Mesothelial cell of epicardium (in vitro differentiated cells): ENCODE results near the gene EIF4E1B. TPM values are rescaled to one million over a fixed set of nuclear protein-coding genes. Genes with fewer than 3 reads are reported as not detected.

Experiments used
- DNase-seq, 2 experiments: peaks; one replicate each; pipeline ENCODE4 v3.0.0; 2021; ENCODE audit warnings: low spot score in 2 of 2; ENCODE audit not compliant: unreplicated experiment in 2 of 2
- H3K27ac Mint-ChIP-seq: 2 replicates; pipeline ENCODE4 v1.8.0; 2021; ENCODE audit warnings: mixed read lengths
- H3K27me3 Mint-ChIP-seq: 2 replicates; pipeline ENCODE4 v1.8.0; 2021; ENCODE audit warnings: low read depth, mixed read lengths
- H3K36me3 Mint-ChIP-seq: 2 replicates; pipeline ENCODE4 v1.8.0; 2021; ENCODE audit warnings: mixed read lengths
- H3K4me1 Mint-ChIP-seq: 2 replicates; pipeline ENCODE4 v1.8.0; 2021; ENCODE audit warnings: mixed read lengths
- H3K4me3 Mint-ChIP-seq: 2 replicates; pipeline ENCODE4 v1.8.0; 2021; ENCODE audit warnings: mild to moderate bottlenecking, moderate library complexity, mixed read lengths
- H3K9me3 Mint-ChIP-seq: 2 replicates; pipeline ENCODE4 v1.8.0; 2021; ENCODE audit warnings: mixed read lengths
- CTCF ChIP-seq: fragments of 200-600 bp; sonication (generic); IDR thresholded peaks from one replicate; pipeline ENCODE4 v1.5.0; 2021; ENCODE audit warnings: antibody characterized with exemption; ENCODE audit not compliant: unreplicated experiment
- total RNA-seq: library from RNA; stranded (reverse); gene quantifications from 3 replicates; pipeline ENCODE4 v1.2.1, GENCODE V29; 2021

Gene EIF4E1B
- total RNA-seq, 1 donor from 2014 or later = not detected

- Mint-ChIP-seq H3K27ac (no peak overlapping the region), H3K4me3 (no peak overlapping the region)
- DNase-seq = peak in 1 of 2 experiments; percentile 71
Measured at GRCh38 chr5:176658007-176658599, 27.6 kb downstream of the EIF4E1B start.

GRCh38 chr5:176658817-176659511 lies 28.5 kb downstream of the EIF4E1B start:
- Mint-ChIP-seq H3K36me3 (peaks cover 5% of the 10 kb centered on the region), H3K9me3 (no peaks in the 10 kb centered on the region), H3K27ac (no peak overlapping the region), H3K27me3 (peaks cover 8% of the 10 kb centered on the region), H3K4me3 (no peak overlapping the region), H3K4me1 (no peaks in the 10 kb centered on the region)
- no peak for TF ChIP-seq CTCF
- DNase-seq = no peak

More at GRCh38 chr5:176658007-176658599, 27.6 kb downstream of the EIF4E1B start:
- Mint-ChIP-seq H3K9me3 (no peaks in the 10 kb centered on the region), H3K27me3 (peaks cover 3% of the 10 kb centered on the region), H3K4me1 (no peaks in the 10 kb centered on the region), H3K36me3 (peaks cover 11% of the 10 kb centered on the region)
- peak; percentile 68 for TF ChIP-seq CTCF

GRCh38 chr5:176659512-176659839 lies 29.0 kb downstream of the EIF4E1B start:
- no peak for DNase-seq
- Mint-ChIP-seq H3K9me3 (no peaks in the 10 kb centered on the region), H3K27ac (no peak overlapping the region), H3K4me1 (no peaks in the 10 kb centered on the region), H3K27me3 (peaks cover 12% of the 10 kb centered on the region), H3K36me3 (peaks cover 5% of the 10 kb centered on the region), H3K4me3 (no peak overlapping the region)
- no peak for TF ChIP-seq CTCF

GRCh38 chr5:176659860-176660461 lies 29.5 kb downstream of the EIF4E1B start:
- Mint-ChIP-seq H3K9me3 (no peaks in the 10 kb centered on the region), H3K4me1 (no peaks in the 10 kb centered on the region), H3K4me3 (no peak overlapping the region), H3K27ac (no peak overlapping the region), H3K27me3 (peaks cover 14% of the 10 kb centered on the region), H3K36me3 (peaks cover 5% of the 10 kb centered on the region)
- no peak for DNase-seq
- no peak for TF ChIP-seq CTCF

- H3K4me1 Mint-ChIP-seq = no peaks in the 10 kb centered on the region
- peaks cover 2% of the 10 kb centered on the region for H3K36me3 Mint-ChIP-seq
- DNase-seq = no peak
- H3K4me3 Mint-ChIP-seq = no peak overlapping the region
- TF ChIP-seq CTCF = no peak
- H3K9me3 Mint-ChIP-seq = no peaks in the 10 kb centered on the region
- H3K27ac Mint-ChIP-seq = no peak overlapping the region
- peaks cover 19% of the 10 kb centered on the region for H3K27me3 Mint-ChIP-seq
Measured at GRCh38 chr5:176660530-176660859, 30.0 kb downstream of the EIF4E1B start.
